GM12891 (cell line): ENCODE data around the gene KIF1A.

Source experiments
- DNase-seq: peaks from one replicate; pipeline ENCODE4 v3.0.0; 2011; ENCODE audit warnings: low spot score; ENCODE audit not compliant: insufficient read length
- FAIRE-seq: peaks from 2 replicates; lab custom pipeline; 2011; peaks lifted over from hg19 to GRCh38; lab: Jason Lieb, UNC
- PAX5 ChIP-seq: IDR thresholded peaks from 2 replicates; pipeline ENCODE4 v1.6.1; 2011; ENCODE audit warnings: low read length, moderate library complexity, mild to moderate bottlenecking; ENCODE audit not compliant: insufficient read depth, severe bottlenecking
- POLR2A ChIP-seq: IDR thresholded peaks from 2 replicates; pipeline ENCODE4 v1.6.1; 2011; ENCODE audit warnings: low read depth, low read length, control low read depth
- POLR2AphosphoS5 ChIP-seq: IDR thresholded peaks from 2 replicates; pipeline ENCODE4 v1.6.1; 2011; ENCODE audit warnings: low read depth, low read length, control low read depth
- POU2F2 ChIP-seq: IDR thresholded peaks from 2 replicates; pipeline ENCODE4 v1.6.1; 2011; ENCODE audit warnings: low read depth, mild to moderate bottlenecking, control low read depth, low read length, moderate library complexity
- SPI1 ChIP-seq: IDR thresholded peaks from 2 replicates; pipeline ENCODE4 v1.6.1; 2011; ENCODE audit warnings: low read depth, low read length, control low read depth
- TAF1 ChIP-seq: IDR thresholded peaks from 2 replicates; pipeline ENCODE4 v1.6.1; 2011; ENCODE audit warnings: low read depth, low read length, control low read depth

KIF1A gene

GRCh38 chr2:240737512-240737911 is 82.5 kb downstream of the KIF1A start:
- no peak for TF ChIP-seq POLR2AphosphoS5
- TF ChIP-seq TAF1: no peak
- no peak for TF ChIP-seq POU2F2
- no peak for TF ChIP-seq SPI1
- TF ChIP-seq POLR2A: no peak
- TF ChIP-seq PAX5: no peak
- DNase-seq (no peak), FAIRE-seq (no peak)

DNA sequence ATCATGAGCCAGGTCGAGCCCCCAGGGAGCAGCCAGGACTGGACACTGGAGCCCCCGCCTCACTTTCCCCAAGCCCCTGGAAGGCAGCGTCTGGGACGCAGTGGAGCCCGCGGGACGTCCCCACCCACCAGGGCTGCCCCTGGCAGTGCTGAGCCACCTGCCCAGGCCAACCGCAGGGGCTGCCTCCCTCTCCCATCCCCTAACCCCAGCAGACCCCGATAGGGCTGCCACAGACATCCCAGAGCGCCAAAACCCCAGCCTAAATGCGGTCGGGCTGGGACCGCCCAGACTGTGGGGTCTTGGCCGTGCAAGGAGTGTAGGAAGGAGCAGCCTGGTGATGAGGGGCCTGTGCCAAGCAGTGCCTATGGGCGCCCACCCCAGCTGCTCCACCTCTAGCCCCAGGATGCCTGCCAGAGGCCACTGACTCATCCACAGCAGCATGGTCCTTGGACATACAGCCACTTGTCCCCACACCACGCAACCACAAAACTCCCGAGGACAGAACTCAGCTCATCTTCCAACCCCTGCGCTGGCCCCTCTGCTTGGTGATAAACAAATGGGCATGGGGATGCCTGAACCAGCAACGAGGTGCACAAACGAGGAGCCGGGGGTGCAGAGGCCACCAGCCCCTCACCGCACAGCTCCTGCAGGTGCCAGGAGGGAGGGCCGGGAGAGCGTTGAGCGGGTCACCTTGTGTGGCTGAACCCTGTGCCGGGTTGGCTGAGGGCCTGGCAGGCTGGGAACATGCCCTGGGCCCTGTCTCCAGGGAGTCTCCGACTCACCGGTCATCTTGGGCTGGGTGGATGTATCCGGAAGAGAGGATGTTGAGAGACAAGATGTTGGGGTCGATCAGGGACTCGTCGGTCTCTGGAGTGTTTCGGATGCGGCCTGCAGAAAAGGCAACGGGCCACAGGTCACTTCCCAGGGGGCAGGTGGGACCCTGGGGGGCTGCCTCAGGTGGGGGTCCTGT is 83.5 kb downstream of the KIF1A start:
- FAIRE-seq (no peak), DNase-seq (no peak)
- TF ChIP-seq POLR2A (no peak), PAX5 (no peak), TAF1 (no peak), POU2F2 (no peak)

- no peak for DNase-seq
- TF ChIP-seq POLR2AphosphoS5 (no peak), PAX5 (no peak), TAF1 (no peak), SPI1 (no peak), POLR2A (no peak), POU2F2 (no peak)
- no peak for FAIRE-seq
Measured at GRCh38 chr2:240735476-240735875, 84.5 kb downstream of the KIF1A start.

DNA sequence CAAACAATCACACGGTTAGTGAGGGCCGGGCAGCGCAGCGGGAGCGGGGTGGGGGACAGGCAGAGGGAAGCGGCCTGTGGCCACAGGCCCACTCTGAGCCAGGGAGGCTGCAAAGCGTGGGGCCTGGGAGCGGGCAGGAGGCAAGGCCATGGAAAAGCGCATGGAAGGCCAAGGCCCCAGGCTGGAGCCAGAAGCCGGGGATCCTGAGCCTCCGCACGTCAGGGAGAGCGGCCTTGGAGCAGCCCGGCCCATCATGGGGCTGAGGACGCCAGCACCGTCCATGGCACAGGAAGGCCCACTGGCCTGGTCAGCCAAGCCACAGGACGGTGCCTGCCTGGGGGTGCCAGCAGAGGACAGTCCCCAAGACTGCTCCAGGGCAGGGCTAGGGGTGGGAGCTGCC is 85.3 kb downstream of the KIF1A start:
- TF ChIP-seq POLR2AphosphoS5 (no peak), POLR2A (no peak), PAX5 (no peak), POU2F2 (no peak), TAF1 (no peak), SPI1 (no peak)
- FAIRE-seq: no peak
- no peak for DNase-seq

DNA sequence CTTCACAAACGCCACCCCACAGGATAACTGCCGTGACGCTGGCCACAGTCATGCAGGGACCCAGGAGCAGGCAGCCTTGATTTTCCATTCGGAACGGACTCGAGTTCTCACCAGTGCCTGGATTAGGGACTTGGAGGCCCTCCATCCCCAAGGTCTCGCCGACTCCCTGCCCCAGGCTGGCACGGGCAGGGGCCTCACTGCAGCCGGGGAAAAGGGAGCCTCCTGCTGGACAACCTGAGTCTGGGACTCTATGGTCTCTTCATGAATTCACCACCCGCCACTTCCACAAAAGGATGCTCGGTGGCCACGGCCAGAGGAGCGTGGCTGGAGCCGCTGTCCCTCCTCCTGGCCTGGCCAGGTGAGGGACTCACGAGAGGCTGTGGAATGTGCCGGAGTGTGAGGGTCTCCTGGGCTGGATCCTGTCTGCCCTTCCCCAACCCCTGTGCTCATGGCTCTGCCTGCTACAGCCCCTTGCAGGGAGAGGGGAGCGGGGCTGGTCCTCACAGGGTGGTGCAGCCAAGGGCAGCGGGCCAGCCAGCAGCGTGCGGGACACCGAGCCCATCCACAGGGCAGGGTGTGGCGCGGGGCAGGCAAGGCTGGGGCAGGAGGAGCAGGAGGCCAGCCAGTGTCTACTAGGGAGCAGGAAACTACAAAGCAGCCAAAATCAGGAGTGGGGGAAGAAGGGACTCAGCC is 86.1 kb downstream of the KIF1A start:
- no peak for TF ChIP-seq PAX5
- TF ChIP-seq POU2F2: no peak
- FAIRE-seq: no peak
- peak; percentile 51 for DNase-seq

DNA sequence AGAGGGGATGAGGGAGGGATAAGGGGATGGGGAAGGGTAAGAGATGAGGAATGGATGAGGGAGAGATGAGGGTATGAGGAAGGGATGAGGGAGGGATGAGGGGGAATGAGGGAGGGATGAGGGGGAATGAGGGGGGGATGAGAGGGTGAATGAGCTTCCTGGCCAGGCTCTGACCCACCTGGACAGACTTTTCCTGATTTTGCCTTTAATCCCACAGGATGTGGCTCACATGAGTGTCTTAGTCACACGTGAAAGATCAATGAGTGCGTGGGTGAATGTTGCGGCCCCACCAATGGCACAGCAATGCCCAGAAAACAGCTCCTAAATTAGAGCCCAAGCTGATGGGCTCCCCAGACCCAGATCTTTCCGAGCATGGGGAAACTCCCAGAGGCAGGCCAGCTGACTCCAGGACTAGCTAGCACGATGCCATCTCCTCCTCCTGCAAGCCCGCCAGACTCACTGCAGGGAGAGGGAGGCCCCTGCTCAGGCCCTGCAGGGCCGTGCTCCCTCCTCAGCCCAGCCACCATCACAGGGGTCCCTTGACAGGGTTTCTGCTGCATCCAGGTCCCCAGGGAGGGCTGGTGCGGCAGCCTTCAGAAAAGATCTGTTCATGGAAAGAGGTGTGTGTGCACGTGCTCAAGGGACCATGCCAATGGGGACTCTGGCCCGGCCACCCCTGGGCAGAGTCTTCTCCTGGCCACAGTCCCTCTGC is 87.0 kb downstream of the KIF1A start:
- no peak for TF ChIP-seq PAX5
- TF ChIP-seq TAF1: no peak
- no peak for TF ChIP-seq POLR2AphosphoS5
- TF ChIP-seq POU2F2: no peak
- no peak for TF ChIP-seq SPI1
- no peak for TF ChIP-seq POLR2A
- FAIRE-seq: no peak
- DNase-seq: no peak

- FAIRE-seq: no peak
- TF ChIP-seq POLR2A: no peak
- TF ChIP-seq SPI1: no peak
- TF ChIP-seq PAX5: no peak
- TF ChIP-seq POLR2AphosphoS5: no peak
- no peak for TF ChIP-seq POU2F2
- TF ChIP-seq TAF1: no peak
Measured at GRCh38 chr2:240732184-240732583, 87.8 kb downstream of the KIF1A start.

DNA sequence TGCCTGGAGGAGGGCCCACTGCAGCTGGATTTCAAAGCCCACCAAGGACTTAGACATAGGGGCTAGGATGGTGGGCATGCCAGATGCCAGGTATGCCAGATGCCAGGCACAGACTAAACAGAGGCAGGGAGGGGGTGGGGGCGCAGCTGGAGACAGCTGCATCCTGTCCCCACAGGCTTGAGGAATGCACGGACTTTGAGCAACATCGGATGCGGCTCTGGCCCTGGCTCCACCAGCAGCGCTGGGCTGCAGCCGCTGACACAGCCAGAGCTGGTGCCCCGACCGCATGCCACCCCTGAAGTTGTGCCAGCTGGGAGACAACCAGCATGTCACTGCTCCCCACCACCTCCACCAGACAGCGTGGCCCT is 88.9 kb downstream of the KIF1A start:
- no peak for FAIRE-seq
- no peak for DNase-seq
- TF ChIP-seq PAX5: no peak
- no peak for TF ChIP-seq TAF1
- no peak for TF ChIP-seq POLR2A

More at GRCh38 chr2:240732184-240732583, 87.8 kb downstream of the KIF1A start:
- DNase-seq: no peak

GRCh38 chr2:240730501-240731177 is 89.4 kb downstream of the KIF1A start:
- DNase-seq (no peak), FAIRE-seq (no peak)
- TF ChIP-seq POLR2A: no peak
- TF ChIP-seq TAF1: no peak
- TF ChIP-seq PAX5: no peak
- no peak for TF ChIP-seq POLR2AphosphoS5
- no peak for TF ChIP-seq SPI1
- no peak for TF ChIP-seq POU2F2
